ENCODE results near the gene CETP. TPM values are rescaled to one million over a fixed set of nuclear protein-coding genes. Genes with fewer than 3 reads are reported as not detected.

Gene CETP
- total RNA-seq, 1 donor = not detected

DNA sequence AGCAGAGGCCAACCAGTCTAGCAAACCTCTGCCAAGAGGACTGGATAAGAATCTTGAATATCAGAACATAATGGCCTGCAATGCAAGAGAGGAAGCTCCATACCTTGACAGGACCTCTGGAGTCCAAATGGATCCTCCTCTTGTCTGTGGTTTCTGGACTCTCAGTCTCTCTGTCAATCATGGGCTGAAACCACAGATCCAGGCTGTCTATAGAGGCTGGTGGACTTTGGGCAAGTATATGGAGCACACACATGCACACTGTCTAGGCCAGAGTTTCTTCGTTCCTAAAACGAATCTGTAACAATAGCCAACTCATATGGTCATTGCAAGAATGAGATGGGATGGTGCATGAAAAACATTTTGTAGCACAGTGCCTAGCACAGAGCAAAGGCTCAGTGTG, 65.3 kb downstream of the CETP start:
- H3K4me3 ChIP-seq (ENCODE audit: low read depth, low read length) = no peak overlapping the region
- no peak for DNase-seq (ENCODE audit: low read depth)
- TF ChIP-seq, protein P1, sequence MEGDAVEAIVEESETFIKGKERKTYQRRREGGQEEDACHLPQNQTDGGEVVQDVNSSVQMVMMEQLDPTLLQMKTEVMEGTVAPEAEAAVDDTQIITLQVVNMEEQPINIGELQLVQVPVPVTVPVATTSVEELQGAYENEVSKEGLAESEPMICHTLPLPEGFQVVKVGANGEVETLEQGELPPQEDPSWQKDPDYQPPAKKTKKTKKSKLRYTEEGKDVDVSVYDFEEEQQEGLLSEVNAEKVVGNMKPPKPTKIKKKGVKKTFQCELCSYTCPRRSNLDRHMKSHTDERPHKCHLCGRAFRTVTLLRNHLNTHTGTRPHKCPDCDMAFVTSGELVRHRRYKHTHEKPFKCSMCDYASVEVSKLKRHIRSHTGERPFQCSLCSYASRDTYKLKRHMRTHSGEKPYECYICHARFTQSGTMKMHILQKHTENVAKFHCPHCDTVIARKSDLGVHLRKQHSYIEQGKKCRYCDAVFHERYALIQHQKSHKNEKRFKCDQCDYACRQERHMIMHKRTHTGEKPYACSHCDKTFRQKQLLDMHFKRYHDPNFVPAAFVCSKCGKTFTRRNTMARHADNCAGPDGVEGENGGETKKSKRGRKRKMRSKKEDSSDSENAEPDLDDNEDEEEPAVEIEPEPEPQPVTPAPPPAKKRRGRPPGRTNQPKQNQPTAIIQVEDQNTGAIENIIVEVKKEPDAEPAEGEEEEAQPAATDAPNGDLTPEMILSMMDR (IDR thresholded peaks at IDR 0.05; ENCODE audit: insufficient read depth, low read length) = no peak

DNA sequence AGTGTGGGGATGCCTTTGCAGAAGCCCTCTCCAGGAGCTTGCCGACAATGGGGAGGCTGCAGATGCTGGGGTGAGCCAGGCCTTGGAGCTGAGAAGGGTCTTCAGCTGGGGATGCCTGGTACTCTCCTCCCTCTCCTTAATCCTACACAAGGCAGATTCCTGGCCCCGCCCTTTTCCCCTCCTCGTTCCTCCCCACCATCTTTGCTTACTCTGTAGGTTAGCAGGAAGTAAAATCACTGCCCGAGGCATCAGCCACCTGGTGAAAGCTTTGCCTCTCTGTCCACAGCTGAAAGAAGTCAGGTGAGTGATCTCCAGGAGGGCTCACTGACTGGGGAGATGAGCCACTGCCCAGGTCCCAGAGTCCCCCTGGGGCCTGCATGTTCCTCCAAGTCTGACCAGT, 66.3 kb downstream of the CETP start:
- no peak for DNase-seq (ENCODE audit: low read depth)
- no peak overlapping the region for H3K4me3 ChIP-seq (ENCODE audit: low read depth, low read length)
- TF ChIP-seq, protein P1 (IDR thresholded peaks at IDR 0.05; ENCODE audit: insufficient read depth, low read length) = no peak

DNA sequence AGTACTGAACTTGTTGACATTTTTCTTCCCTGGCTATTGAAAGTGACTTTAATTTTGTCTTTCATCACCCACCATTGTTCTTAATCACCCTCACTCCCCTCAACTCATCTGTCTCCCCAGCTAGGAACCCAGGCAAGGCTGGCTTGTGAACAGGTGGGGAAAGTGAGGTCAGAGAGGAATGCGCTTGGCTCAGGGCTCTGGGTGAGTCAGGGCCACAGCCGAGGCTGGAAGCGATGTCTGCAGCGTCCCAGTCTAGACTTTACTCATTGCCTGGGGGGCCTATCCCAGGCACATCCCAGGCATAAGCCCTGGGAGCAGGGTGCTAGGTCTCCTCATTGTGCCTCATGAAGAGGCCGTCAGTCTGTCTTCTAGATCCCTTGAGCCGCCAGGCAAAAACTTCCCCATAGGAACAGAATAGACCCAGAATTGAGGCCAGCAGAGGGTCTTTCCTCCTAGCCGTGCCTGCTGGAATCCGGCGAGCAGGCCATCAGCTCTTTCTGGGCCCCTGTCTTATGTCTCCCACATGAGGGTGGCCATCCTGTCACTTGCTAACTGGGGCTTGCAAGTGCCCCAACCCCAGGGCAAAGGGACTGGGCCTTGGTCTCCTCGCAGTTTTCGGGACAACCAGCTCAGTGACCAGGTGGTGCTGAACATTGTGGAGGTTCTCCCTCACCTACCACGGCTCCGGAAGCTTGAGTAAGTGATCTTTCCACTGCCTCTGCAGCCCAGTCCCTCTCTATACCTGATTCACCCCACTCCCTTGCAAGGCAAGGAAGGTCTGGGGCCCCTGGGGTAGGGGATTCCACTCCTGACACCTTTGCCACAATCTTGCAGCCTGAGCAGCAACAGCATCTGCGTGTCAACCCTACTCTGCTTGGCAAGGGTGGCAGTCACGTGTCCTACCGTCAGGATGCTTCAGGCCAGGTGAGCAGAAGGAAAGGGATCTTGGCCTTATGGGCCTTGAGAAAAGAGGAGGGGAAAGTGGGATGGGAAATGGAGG, 67.7 kb downstream of the CETP start:
- H3K4me3 ChIP-seq (ENCODE audit: low read depth, low read length) = no peak overlapping the region
- TF ChIP-seq, protein P1 (IDR thresholded peaks at IDR 0.05; ENCODE audit: insufficient read depth, low read length) = no peak
- peak; percentile 31 for DNase-seq (ENCODE audit: low read depth)

DNA sequence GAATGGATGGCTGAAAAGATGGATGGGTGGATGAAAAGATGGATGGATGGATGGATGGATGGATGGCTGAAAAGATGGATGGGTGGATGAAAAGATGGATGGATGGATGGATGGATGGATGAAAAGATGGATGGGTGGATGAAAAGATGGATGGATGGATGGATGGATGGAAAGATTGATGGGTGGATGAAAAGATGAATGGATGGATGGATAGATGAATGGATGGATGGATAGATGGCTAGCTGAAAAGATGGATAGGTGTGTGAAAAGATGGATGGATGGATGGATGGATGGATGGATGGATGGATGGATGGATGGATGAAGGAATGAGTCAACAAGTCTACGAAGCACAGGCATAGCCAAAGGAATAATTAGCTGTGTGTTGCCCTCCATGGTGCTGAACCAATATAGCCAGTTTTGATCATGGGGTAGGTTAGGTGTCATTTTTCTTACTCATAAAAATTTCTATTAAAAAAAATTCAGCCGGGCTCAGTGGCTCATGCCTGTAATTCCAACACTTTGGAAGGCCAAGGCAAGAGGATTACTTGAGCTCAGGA, 68.7 kb downstream of the CETP start:
- H3K4me3 ChIP-seq (ENCODE audit: low read depth, low read length) = no peak overlapping the region
- TF ChIP-seq, protein P1 (IDR thresholded peaks at IDR 0.05; ENCODE audit: insufficient read depth, low read length) = no peak
- no peak for DNase-seq (ENCODE audit: low read depth)

DNA sequence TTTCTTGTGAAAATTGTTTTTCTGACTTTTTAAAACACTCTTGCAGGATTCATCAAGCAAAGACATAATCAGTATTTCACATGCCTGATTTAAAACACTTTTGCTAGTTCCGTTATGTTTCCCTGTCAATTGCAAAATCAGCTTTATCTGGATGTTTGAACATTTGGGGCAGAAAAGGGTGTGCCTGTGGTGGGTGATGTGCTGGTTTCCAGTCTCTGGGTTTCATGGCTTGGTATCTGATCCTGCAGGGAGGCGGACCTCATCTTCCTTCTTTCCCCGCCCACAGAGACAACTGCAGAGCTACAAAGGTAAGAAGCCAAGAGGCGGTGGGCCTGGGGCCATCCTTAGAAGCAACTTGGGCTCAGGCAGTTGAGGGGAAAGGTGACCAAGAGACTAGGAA, 69.4 kb downstream of the CETP start:
- DNase-seq (ENCODE audit: low read depth) = no peak
- H3K4me3 ChIP-seq (ENCODE audit: low read depth, low read length) = no peak overlapping the region
- TF ChIP-seq, protein P1 (IDR thresholded peaks at IDR 0.05; ENCODE audit: insufficient read depth, low read length) = no peak

DNA sequence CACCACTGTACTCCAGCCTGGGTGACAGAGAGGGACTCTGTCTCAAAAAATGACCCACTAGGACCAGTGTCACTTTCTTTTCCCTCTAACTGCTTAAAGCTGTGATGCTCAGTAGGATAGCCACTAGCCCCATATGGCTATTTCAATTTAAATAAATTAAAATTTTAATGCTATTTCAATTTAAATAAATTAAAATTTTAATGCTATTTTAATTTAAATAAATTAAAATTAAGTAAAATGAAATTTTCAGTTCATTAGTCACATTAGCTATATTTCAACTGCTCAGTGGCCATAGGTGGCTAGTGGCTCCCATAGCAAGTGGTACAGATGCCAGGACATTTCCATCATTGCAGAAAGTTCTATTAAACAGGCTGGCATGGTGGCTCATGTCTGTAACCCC, 70.6 kb downstream of the CETP start:
- no peak for DNase-seq (ENCODE audit: low read depth)
- no peak overlapping the region for H3K4me3 ChIP-seq (ENCODE audit: low read depth, low read length)
- TF ChIP-seq, protein P1 (IDR thresholded peaks at IDR 0.05; ENCODE audit: insufficient read depth, low read length) = no peak

All from fibroblast of the aortic adventitia (primary cell).